ENCODE measurements around the gene COPS7B. TPM values are rescaled to one million over a fixed set of nuclear protein-coding genes. Genes with fewer than 3 reads are reported as not detected.

COPS7B gene
- total RNA-seq, 1 donor from 2014 or later = 67.6 TPM

DNA sequence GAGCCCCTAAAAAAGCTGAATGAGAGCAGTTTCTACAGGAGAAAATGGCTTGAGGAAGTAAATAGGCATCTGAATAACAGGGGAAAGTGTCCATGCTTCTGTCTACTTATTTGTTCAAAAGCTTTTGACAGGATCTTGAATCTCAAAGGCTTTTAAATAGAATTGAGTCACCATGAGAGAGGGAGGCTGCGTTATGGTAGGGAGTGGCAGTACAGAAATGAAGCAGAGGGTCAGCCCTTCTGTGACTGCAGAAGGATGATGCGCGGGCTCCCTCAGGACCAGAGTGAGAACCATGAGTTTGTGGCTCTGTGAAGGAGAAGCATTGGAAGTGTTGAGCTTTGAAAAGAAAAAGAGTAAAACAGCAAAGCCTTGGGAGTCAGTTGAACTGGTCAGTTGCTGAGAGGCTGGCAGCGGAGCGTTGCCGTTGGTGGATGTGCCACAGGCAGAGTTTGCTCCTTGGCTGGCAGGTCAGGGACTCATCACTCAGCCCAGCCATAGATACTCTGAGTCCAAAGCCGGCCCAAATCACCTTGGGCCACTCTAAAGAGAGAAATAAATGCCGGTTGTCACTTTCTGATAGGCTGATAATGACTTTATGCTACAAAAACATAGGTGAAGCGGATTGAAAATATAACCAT is 17.4 kb downstream of the COPS7B start:
- Mint-ChIP-seq H3K27me3 (no peaks in the 10 kb centered on the region), H3K4me1 (no peaks in the 10 kb centered on the region), H3K9me3 (no peaks in the 10 kb centered on the region), H3K4me3 (no peak overlapping the region), H3K27ac (no peak overlapping the region), H3K36me3 (ENCODE audit: low read depth) (peaks cover 36% of the 10 kb centered on the region)
- DNase-seq = no peak
- intact Hi-C loops (cut with micrococcal nuclease) = no loop called here

DNA sequence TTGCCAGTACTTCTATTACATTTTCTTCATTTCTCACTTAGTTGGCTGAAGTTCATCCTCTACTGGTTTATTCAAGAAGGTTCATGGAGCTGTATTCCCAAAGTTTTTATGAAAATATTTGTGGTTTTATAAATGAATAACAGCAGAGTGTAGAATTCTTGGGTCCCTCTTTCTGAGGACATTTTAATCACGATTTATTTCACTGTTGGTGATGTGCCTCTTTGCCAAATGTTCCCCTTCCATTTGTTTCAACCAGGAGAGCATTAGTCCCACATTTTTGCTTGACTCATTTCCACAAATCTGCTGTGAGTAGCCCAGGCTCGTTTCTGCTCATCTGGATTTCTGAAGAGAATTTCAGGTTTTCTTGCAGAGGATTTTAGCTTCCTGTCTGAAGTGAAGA is 20.8 kb downstream of the COPS7B start:
- H3K27me3 Mint-ChIP-seq = no peaks in the 10 kb centered on the region
- no peak overlapping the region for H3K27ac Mint-ChIP-seq
- H3K4me3 Mint-ChIP-seq = no peak overlapping the region
- H3K9me3 Mint-ChIP-seq = no peaks in the 10 kb centered on the region
- peaks cover 35% of the 10 kb centered on the region for H3K36me3 Mint-ChIP-seq (ENCODE audit: low read depth)
- intact Hi-C loops (cut with micrococcal nuclease) = no loop called here
- H3K4me1 Mint-ChIP-seq = no peaks in the 10 kb centered on the region
- DNase-seq = no peak

DNA sequence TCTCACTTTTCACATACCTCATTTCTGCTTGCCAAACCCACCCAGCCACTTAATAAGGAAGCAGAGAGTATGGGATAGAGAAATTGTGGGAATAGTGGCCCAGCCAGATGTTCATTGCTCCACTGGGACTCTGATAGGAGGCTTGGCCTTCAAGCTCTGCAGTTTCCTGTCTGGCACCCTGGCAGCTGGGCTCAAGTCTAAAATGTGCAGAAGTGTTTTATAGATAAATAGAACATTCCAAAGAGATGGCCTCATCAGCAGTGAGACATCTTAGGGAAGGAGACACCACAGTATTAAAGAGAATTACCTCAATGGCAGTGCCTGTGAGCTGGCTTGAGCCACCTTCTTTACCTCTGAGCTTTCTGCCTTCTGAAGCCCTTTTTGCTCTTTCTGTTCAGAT is 24.7 kb downstream of the COPS7B start:
- DNase-seq = no peak
- intact Hi-C loops (cut with micrococcal nuclease) = no loop called here
- Mint-ChIP-seq H3K36me3 (ENCODE audit: low read depth) (peaks cover 36% of the 10 kb centered on the region), H3K27ac (no peak overlapping the region), H3K27me3 (no peaks in the 10 kb centered on the region), H3K9me3 (no peaks in the 10 kb centered on the region), H3K4me1 (no peaks in the 10 kb centered on the region), H3K4me3 (no peak overlapping the region)

DNA sequence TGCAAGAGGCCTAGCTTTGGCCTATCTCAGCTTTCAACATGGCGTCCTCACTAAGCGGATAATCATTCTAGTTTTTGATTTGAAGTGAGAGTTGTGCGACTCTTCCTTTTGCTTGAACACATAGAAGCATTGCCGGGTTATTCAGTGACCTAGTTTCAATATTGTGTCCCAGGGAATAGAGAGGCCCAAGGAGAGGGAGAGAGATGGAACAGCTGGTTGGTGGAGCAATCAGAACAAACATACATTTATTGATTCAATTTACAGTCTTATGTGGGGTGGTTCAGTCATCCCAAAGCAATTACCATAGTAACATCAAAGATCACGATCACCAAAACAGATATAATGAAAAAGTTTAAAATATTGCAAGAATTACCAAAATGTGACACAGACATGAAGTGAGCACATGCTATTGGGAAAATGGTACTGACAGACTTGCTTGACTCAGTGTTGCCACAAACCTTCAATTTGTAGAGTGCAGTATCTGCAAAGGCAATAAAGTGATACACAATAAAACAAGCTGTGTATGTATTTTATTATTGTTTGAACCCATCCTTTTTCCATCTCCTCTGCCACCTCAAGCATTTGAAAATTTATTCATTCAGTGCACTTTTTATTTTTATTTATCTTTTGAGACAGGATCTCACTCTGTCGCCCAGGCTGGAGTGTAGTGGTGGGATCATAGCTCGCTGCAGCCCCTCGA is 30.2 kb downstream of the COPS7B start:
- H3K27ac Mint-ChIP-seq = no peak overlapping the region
- no peaks in the 10 kb centered on the region for H3K4me1 Mint-ChIP-seq
- H3K9me3 Mint-ChIP-seq = no peaks in the 10 kb centered on the region
- DNase-seq = no peak
- intact Hi-C loops (cut with micrococcal nuclease) = no loop called here
- no peaks in the 10 kb centered on the region for H3K27me3 Mint-ChIP-seq
- no peak overlapping the region for H3K4me3 Mint-ChIP-seq
- H3K36me3 Mint-ChIP-seq (ENCODE audit: low read depth) = peaks cover 13% of the 10 kb centered on the region

DNA sequence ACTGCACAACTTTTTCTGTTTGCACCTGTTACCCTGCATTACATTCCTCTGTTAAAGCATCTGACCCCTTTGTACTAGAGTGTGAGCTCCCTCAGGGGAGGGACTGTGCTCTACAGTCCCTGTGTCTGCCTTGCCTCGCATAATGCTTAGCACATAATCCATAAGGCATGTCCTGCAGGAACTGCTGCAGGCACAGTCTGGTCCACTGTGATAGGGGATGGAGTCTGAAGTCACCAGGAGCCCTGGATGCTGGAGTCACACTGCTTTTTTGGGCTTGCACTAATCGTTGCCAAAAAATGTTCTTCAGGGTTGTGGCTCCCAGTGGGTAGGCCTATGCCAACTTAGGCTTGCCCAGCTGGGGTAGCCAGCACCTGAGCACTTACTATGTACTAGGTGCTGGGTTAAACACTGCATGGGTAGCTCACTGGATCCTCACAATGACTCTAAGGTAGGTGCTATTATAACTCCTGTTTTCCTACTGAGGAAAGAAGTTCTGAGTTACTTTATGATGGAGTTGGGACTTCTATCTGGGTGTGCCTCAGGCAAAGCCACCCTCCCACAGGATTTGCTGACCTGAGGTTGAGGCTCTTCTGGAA is 33.3 kb downstream of the COPS7B start:
- Mint-ChIP-seq H3K27ac (no peak overlapping the region), H3K36me3 (ENCODE audit: low read depth) (peaks cover 3% of the 10 kb centered on the region), H3K9me3 (no peaks in the 10 kb centered on the region), H3K4me3 (no peak overlapping the region), H3K27me3 (no peaks in the 10 kb centered on the region), H3K4me1 (no peaks in the 10 kb centered on the region)
- intact Hi-C loops (cut with micrococcal nuclease) = no loop called here
- no peak for DNase-seq

DNA sequence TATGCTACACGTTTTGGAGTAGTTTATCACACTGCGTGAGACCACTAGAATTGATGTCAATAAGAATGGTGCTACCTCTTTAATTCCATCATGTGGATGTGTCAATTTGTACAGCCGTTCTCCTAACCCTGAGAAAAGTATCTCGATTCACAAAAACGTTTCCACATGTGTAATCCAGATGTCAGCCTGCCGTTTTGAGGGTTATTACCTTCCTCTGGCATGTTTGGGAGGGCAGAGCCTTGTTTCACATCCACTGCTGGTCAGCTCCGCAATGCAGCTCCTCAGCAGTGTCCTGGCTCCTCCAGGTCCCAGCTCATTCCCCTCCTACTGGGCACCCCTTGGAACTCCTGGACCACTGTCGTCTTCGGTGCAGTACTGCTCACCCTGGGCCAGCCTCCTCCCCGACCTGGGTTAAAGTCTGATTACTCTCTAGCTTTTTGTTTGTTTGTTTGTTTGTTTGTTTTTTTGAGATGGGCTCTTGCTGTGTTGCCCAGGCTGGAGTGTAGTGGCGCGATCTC is 34.6 kb downstream of the COPS7B start:
- Mint-ChIP-seq H3K27ac (no peak overlapping the region), H3K27me3 (no peaks in the 10 kb centered on the region), H3K4me3 (no peak overlapping the region), H3K36me3 (ENCODE audit: low read depth) (no peaks in the 10 kb centered on the region), H3K9me3 (no peaks in the 10 kb centered on the region), H3K4me1 (no peaks in the 10 kb centered on the region)
- no peak for DNase-seq
- intact Hi-C loops (cut with micrococcal nuclease) = no loop called here

DNA sequence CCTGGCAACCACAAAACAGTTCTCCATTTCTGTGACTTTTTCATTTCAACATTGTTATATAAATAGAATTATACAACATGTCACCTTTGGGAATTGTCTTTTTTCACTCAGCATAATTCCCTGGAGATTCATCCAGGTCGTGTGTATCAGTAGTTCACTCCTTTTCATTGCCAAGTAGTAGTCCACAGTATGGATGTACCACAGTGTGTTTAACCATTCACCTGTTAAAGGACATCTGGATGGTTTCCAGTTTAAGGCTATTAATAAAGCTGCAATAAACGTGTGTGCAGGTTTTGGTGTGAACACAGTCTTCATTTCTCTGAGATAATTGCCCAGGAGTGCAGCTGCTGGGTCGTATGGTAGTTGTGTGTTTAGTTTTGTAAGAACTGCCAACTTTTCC is 35.7 kb downstream of the COPS7B start:
- no peaks in the 10 kb centered on the region for H3K9me3 Mint-ChIP-seq
- H3K36me3 Mint-ChIP-seq (ENCODE audit: low read depth) = no peaks in the 10 kb centered on the region
- intact Hi-C loops (cut with micrococcal nuclease) = no loop called here
- H3K27ac Mint-ChIP-seq = no peak overlapping the region
- H3K4me3 Mint-ChIP-seq = no peak overlapping the region
- DNase-seq = no peak
- H3K27me3 Mint-ChIP-seq = no peaks in the 10 kb centered on the region
- H3K4me1 Mint-ChIP-seq = no peaks in the 10 kb centered on the region

DNA sequence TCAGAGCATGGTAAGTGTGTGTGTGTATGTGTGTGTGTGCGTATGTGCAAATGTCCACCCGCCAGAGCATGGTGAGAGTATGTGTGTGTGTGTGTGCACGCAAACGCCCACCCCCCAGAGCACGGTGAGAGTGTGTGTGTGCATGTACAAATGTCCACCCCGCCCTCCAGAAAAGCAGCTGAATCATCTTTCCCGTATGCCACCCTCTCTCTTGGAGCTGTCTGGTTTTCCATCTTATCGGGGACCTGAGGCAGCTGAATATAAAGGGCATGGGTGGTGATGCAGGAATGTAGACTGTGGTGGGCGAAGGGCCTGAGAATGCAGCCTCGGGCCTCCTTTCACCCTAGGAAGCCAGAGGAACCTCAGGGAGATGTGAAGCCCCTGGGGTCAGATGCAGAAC is 66.9 kb downstream of the COPS7B start:
- Mint-ChIP-seq H3K4me1 (no peaks in the 10 kb centered on the region), H3K27ac (no peak overlapping the region), H3K27me3 (peaks cover 4% of the 10 kb centered on the region), H3K36me3 (ENCODE audit: low read depth) (no peaks in the 10 kb centered on the region), H3K9me3 (peaks cover 12% of the 10 kb centered on the region), H3K4me3 (no peak overlapping the region)
- intact Hi-C loops (cut with micrococcal nuclease) = no loop called here
- DNase-seq = no peak

DNA sequence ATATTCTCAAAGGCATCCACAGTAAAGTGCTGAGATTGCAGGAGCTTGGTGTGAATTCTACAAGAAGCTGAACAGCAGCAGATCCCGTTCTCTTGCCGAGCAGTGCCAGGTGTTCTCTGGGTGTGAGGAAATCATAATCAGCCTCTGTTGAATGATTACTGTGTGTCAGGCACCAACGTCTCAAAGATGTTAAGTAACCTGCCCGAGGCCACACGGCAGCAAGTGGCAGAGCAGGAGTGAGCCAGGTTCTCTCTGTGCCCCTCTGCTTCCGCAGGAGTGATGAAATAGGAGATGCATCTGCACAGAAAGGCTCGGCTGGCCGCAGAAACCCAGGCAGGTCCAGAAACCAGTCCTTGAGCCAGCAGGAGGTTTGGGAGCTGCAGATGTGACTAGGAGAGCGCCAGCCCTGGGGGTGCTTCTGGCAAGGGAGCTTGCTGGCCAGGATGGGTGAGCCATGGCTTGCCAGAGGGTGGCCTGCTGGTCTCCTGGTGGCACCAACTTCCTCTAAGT is 68.4 kb downstream of the COPS7B start:
- H3K4me1 Mint-ChIP-seq = no peaks in the 10 kb centered on the region
- DNase-seq = no peak
- no peaks in the 10 kb centered on the region for H3K9me3 Mint-ChIP-seq
- intact Hi-C loops (cut with micrococcal nuclease) = no loop called here
- no peak overlapping the region for H3K4me3 Mint-ChIP-seq
- H3K36me3 Mint-ChIP-seq (ENCODE audit: low read depth) = no peaks in the 10 kb centered on the region
- no peak overlapping the region for H3K27ac Mint-ChIP-seq
- peaks cover 4% of the 10 kb centered on the region for H3K27me3 Mint-ChIP-seq

DNA sequence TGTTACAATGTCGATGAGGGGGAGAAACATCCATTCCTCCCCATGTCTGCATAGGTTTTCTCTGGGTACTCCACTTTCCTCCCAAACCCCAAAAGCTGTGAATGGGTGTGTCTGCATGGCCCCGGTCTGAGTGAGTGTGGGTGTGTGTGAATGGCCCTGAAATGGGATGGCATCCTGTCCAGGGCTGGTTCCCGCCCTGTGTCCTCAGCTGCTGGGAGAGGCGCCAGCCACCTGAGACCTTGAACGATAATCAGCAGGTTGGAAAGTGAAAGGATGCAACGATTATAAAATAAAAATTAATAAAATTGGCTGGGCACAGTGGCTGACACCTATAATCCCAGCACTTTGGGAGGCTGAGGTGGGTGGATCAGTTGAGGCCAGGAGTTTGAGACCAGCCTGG is 70.7 kb downstream of the COPS7B start:
- DNase-seq = peak; percentile 34
- Mint-ChIP-seq H3K27me3 (no peaks in the 10 kb centered on the region), H3K9me3 (no peaks in the 10 kb centered on the region), H3K36me3 (ENCODE audit: low read depth) (no peaks in the 10 kb centered on the region), H3K4me1 (no peaks in the 10 kb centered on the region), H3K27ac (no peak overlapping the region), H3K4me3 (no peak overlapping the region)
- intact Hi-C loops (cut with micrococcal nuclease) = no loop called here

Other genes with a start within 250 kb of the COPS7B start
- not detected in 2 replicates for gene TEX44, start 193.6 kb upstream of the COPS7B start, total RNA-seq
- 2,376 and 2,379 TPM in 2 replicates for gene PTMA, start 77.9 kb upstream of the COPS7B start, total RNA-seq
- 33.4 and 36.0 TPM in 2 replicates for gene PDE6D, start 5.2 kb upstream of the COPS7B start, total RNA-seq
- 0.76 and 2.2 TPM in 2 replicates for gene NPPC, start 140.0 kb downstream of the COPS7B start, total RNA-seq
- 27.8 and 29.5 TPM in 2 replicates for gene DIS3L2, start 175.3 kb downstream of the COPS7B start, total RNA-seq